Activated T-cell treated with anti-CD3 and anti-CD28 coated beads, Interleukin-2, amount 50 U/mL, for 72 hours (primary cell): Measurements from ENCODE around the gene DHX34. TPM values are rescaled to one million over a fixed set of nuclear protein-coding genes. Genes with fewer than 3 reads are reported as not detected.

ENCODE experiments used
- ATAC-seq, 2 donors: fragments of 150-1000 bp; cut with Tn5 transposase; replicated peaks in 1 of 2; 2 replicates each; pipeline ENCODE4 v1.10.0; 2021; ENCODE audit warnings: moderate library complexity in 2 of 2, mild to moderate bottlenecking in 1 of 2
- DNase-seq, 2 donors: peaks; one replicate each; pipeline ENCODE4 v3.0.0; 2021 to 2022; ENCODE audit warnings: mixed read lengths in 1 of 2
- H3K27ac Mint-ChIP-seq: one replicate; pipeline ENCODE4 v1.8.0; 2022; ENCODE audit warnings: mild to moderate bottlenecking, moderate library complexity, mixed read lengths
- H3K27me3 Mint-ChIP-seq: one replicate; pipeline ENCODE4 v1.8.0; 2022; ENCODE audit warnings: low read depth, mixed read lengths
- H3K36me3 Mint-ChIP-seq, 2 donors: one replicate each; pipeline ENCODE4 v1.8.0; 2022; ENCODE audit warnings: mixed read lengths in 2 of 2, mild to moderate bottlenecking in 1 of 2; ENCODE audit not compliant: insufficient read depth in 2 of 2
- H3K4me1 Mint-ChIP-seq: one replicate; pipeline ENCODE4 v1.8.0; 2022; ENCODE audit warnings: low read depth, mixed read lengths
- H3K4me3 Mint-ChIP-seq, 2 donors: one replicate each; pipeline ENCODE4 v1.8.0; 2022; ENCODE audit warnings: mild to moderate bottlenecking in 2 of 2, mixed read lengths in 2 of 2, moderate library complexity in 2 of 2
- H3K9me3 Mint-ChIP-seq, 2 donors: one replicate each; pipeline ENCODE4 v1.8.0; 2022; ENCODE audit warnings: mixed read lengths in 2 of 2
- total RNA-seq, 2 donors: library from RNA; stranded (reverse); gene quantifications; one replicate each; pipeline ENCODE4 v1.2.3, GENCODE V29; 2022

The DHX34 gene
- total RNA-seq, 2 donors from 2014 or later, result 9.4 to 11.8 TPM

GRCh38 chr19:47390533-47391488 lies 41.7 kb downstream of the DHX34 start:
- H3K27me3 Mint-ChIP-seq, result peaks cover 10% of the 10 kb centered on the region
- ATAC-seq (no peak), DNase-seq (no peak)
- H3K9me3 Mint-ChIP-seq, result no peaks in the 10 kb centered on the region
- no peak overlapping the region for H3K27ac Mint-ChIP-seq
- H3K4me3 Mint-ChIP-seq, result no peak overlapping the region
- H3K4me1 Mint-ChIP-seq, result peaks cover 6% of the 10 kb centered on the region
- H3K36me3 Mint-ChIP-seq, result no peaks in the 10 kb centered on the region

GRCh38 chr19:47391510-47392223 lies 42.6 kb downstream of the DHX34 start:
- no peak overlapping the region for H3K27ac Mint-ChIP-seq
- peak; percentile 77 to 85 for ATAC-seq

GRCh38 chr19:47398707-47399597 lies 49.8 kb downstream of the DHX34 start:
- H3K36me3 Mint-ChIP-seq, result no peaks in the 10 kb centered on the region
- no peak overlapping the region for H3K27ac Mint-ChIP-seq
- H3K27me3 Mint-ChIP-seq, result peaks cover 13% of the 10 kb centered on the region
- no peaks in the 10 kb centered on the region for H3K4me1 Mint-ChIP-seq
- H3K4me3 Mint-ChIP-seq, result no peak overlapping the region
- DNase-seq (no peak), ATAC-seq (no peak)
- H3K9me3 Mint-ChIP-seq, result no peaks in the 10 kb centered on the region

More at GRCh38 chr19:47391510-47392223, 42.6 kb downstream of the DHX34 start:
- Mint-ChIP-seq H3K9me3 (no peaks in the 10 kb centered on the region), H3K4me3 (no peak overlapping the region), H3K27me3 (peaks cover 10% of the 10 kb centered on the region), H3K4me1 (peaks cover 6% of the 10 kb centered on the region), H3K36me3 (no peaks in the 10 kb centered on the region)
- DNase-seq, result peak; percentile 80 to 86

- Mint-ChIP-seq H3K9me3 (peaks cover 0 to 2% of the 10 kb centered on the region in 2 donors), H3K27ac (no peak overlapping the region), H3K4me1 (no peaks in the 10 kb centered on the region), H3K27me3 (peaks cover 36% of the 10 kb centered on the region), H3K36me3 (no peaks in the 10 kb centered on the region), H3K4me3 (no peak overlapping the region)
- DNase-seq (no peak), ATAC-seq (no peak)
These were observed 53.4 kb downstream of the DHX34 start for GRCh38 chr19:47402504-47402903.

- Mint-ChIP-seq H3K9me3 (peaks cover 0 to 2% of the 10 kb centered on the region in 2 donors), H3K4me3 (no peak overlapping the region), H3K4me1 (no peaks in the 10 kb centered on the region), H3K36me3 (no peaks in the 10 kb centered on the region), H3K27ac (no peak overlapping the region), H3K27me3 (peaks cover 54% of the 10 kb centered on the region)
- no peak for DNase-seq
- ATAC-seq, result no peak
These were observed 55.5 kb downstream of the DHX34 start for GRCh38 chr19:47404334-47405196.

GRCh38 chr19:47405197-47405550 lies 56.1 kb downstream of the DHX34 start:
- H3K36me3 Mint-ChIP-seq, result no peaks in the 10 kb centered on the region
- H3K27me3 Mint-ChIP-seq, result peaks cover 54% of the 10 kb centered on the region
- peaks cover 0 to 2% of the 10 kb centered on the region in 2 donors for H3K9me3 Mint-ChIP-seq
- no peaks in the 10 kb centered on the region for H3K4me1 Mint-ChIP-seq
- no peak for ATAC-seq
- no peak for DNase-seq
- no peak overlapping the region for H3K4me3 Mint-ChIP-seq
- no peak overlapping the region for H3K27ac Mint-ChIP-seq

- no peak overlapping the region for H3K4me3 Mint-ChIP-seq
- H3K27me3 Mint-ChIP-seq, result peaks cover 54% of the 10 kb centered on the region
- no peaks in the 10 kb centered on the region for H3K36me3 Mint-ChIP-seq
- no peak overlapping the region for H3K27ac Mint-ChIP-seq
- DNase-seq (no peak), ATAC-seq (no peak)
- peaks cover 0 to 2% of the 10 kb centered on the region in 2 donors for H3K9me3 Mint-ChIP-seq
- H3K4me1 Mint-ChIP-seq, result no peaks in the 10 kb centered on the region
These were observed 56.8 kb downstream of the DHX34 start for GRCh38 chr19:47405854-47406417.

GRCh38 chr19:47406711-47407416 lies 57.7 kb downstream of the DHX34 start:
- Mint-ChIP-seq H3K27ac (no peak overlapping the region), H3K4me3 (no peak overlapping the region), H3K4me1 (no peaks in the 10 kb centered on the region), H3K36me3 (no peaks in the 10 kb centered on the region), H3K9me3 (peaks cover 0 to 2% of the 10 kb centered on the region in 2 donors), H3K27me3 (peaks cover 54% of the 10 kb centered on the region)
- peak; percentile 32 to 41 for ATAC-seq
- DNase-seq, result no peak

GRCh38 chr19:47407417-47407774 lies 58.3 kb downstream of the DHX34 start:
- H3K27me3 Mint-ChIP-seq, result peaks cover 54% of the 10 kb centered on the region

GRCh38 chr19:47408156-47408938 lies 59.2 kb downstream of the DHX34 start:
- DNase-seq, result no peak
- no peak overlapping the region for H3K27ac Mint-ChIP-seq
- peaks cover 0 to 2% of the 10 kb centered on the region in 2 donors for H3K9me3 Mint-ChIP-seq
- peaks cover 57% of the 10 kb centered on the region for H3K27me3 Mint-ChIP-seq
- no peaks in the 10 kb centered on the region for H3K4me1 Mint-ChIP-seq
- H3K4me3 Mint-ChIP-seq, result no peak overlapping the region
- ATAC-seq, result no peak
- no peaks in the 10 kb centered on the region for H3K36me3 Mint-ChIP-seq

More at GRCh38 chr19:47407417-47407774, 58.3 kb downstream of the DHX34 start:
- DNase-seq (no peak), ATAC-seq (no peak)
- H3K4me1 Mint-ChIP-seq, result no peaks in the 10 kb centered on the region
- H3K36me3 Mint-ChIP-seq, result no peaks in the 10 kb centered on the region
- no peak overlapping the region for H3K4me3 Mint-ChIP-seq
- no peak overlapping the region for H3K27ac Mint-ChIP-seq
- peaks cover 0 to 2% of the 10 kb centered on the region in 2 donors for H3K9me3 Mint-ChIP-seq

GRCh38 chr19:47411101-47411500 lies 62.0 kb downstream of the DHX34 start:
- no peak for ATAC-seq
- H3K4me1 Mint-ChIP-seq, result no peaks in the 10 kb centered on the region
- peaks cover 46% of the 10 kb centered on the region for H3K27me3 Mint-ChIP-seq
- H3K27ac Mint-ChIP-seq, result no peak overlapping the region
- H3K4me3 Mint-ChIP-seq, result no peak overlapping the region
- H3K9me3 Mint-ChIP-seq, result no peaks in the 10 kb centered on the region
- H3K36me3 Mint-ChIP-seq, result no peaks in the 10 kb centered on the region
- no peak for DNase-seq
